ENCODE measurements around the gene DHRS3.

DHRS3 gene

DNA sequence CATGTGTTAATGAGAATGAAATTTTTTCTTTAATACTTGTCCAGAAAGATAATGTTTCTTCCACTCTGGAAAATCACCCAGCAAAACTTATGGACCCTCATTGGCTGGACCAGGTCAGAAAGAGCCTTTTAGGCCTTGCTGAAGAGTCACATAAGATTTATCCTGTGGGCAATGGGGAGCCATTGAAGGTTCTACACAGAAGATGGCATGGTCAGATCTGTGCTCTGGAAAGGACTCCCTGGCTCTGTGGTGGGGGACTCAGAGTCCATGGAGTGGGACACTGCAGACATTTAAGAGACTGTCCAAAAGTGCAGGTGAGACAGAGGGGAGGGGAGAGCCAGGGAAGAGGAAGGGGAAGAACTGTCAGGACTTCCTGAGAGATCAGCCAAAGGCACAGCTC is 66.4 kb downstream of the DHRS3 start:
- TF ChIP-seq CTCF (conservative IDR thresholded peaks at IDR 0.05) = no peak

DNA sequence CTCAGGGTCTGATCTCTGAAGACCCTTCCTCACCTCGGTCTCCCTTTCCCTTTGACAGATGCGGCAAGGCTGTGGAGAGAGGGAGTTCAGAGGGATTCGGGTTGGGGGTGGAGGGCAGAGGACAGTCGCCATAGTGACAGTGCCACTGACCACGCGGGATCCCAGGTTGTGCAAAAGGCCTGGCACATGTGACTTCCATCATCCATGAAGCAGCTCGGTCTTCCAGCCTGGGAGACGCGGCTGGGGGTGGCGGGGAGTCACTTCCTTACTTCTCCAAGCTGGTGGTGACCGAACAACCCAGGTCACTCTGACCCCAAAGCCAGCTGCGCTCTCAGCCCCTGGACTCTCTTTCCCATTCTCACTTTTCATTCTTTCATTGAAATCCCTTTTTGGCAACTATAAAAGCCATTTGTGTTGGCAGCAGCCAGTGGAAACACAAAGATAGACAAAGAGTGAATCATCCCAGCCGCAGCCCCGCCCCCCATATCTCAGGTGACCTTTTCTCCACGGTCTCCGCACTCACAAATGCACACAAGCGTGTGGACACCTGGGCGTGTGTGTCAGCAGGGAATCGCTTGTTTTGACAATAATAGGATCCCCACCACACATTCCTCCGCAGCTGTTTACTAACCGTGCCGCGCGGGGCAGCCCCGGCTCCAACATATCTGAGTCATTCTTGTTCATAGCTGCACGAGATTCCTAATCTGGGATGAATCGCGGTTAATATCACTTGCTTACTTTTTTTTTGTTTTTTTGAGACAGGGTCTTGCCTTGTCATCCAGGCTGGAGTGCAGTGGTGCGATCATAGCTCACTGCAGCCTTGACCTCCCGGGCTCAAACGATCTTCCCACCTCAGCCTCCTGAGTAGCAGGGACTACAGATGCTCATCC is 68.3 kb downstream of the DHRS3 start:
- no peak overlapping the region for H3K27ac ChIP-seq
- TF ChIP-seq CTCF (conservative IDR thresholded peaks at IDR 0.05) = no peak

More for the DNA sequence above, 66.4 kb downstream of the DHRS3 start:
- H3K27ac ChIP-seq = no peak overlapping the region

- no peak for TF ChIP-seq CTCF (conservative IDR thresholded peaks at IDR 0.05)
- H3K27ac ChIP-seq = no peak overlapping the region
Measured at GRCh38 chr1:12548973-12549459, 69.0 kb downstream of the DHRS3 start.

DNA sequence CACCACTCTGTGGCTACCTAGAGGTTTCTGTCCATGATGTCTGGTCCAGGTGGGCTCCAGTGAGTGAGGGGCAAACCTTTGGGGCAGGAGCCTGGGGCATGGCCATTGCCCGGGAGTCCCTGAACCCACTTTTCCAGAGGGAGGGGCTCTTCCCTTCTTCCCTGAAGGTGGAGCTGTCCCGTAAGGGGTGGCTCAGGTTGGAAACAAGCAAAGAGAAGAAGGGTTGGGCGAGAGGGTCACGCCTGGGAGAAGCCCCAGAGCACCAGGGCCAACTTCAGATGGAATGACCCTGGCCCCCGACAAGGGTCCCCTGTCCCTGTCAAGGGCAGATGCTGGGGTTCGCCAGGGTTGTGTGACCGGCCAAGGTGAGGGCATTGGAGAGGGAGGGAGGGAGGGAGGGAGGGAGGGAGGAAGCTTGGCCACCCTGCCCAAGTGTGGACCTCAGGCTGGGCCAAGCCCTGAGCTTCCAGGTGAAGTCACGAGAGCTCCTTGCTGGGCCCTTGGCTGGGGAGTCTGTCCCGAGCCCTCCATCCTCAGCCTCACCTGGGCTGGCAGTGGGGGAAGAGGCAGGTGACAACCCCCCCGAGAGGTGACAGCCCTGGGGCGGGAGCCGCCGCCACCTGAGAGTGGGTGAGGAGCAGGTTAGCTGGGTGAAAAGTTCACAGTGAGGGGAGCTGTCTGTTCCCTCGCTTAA is 69.6 kb downstream of the DHRS3 start:
- H3K27ac ChIP-seq = no peak overlapping the region
- TF ChIP-seq CTCF (conservative IDR thresholded peaks at IDR 0.05) = no peak

GRCh38 chr1:12547586-12548225 is 70.3 kb downstream of the DHRS3 start:
- no peak for TF ChIP-seq CTCF (conservative IDR thresholded peaks at IDR 0.05)
- H3K27ac ChIP-seq = no peak overlapping the region

GRCh38 chr1:12546771-12547585 is 71.0 kb downstream of the DHRS3 start:
- H3K27ac ChIP-seq = no peak overlapping the region
- TF ChIP-seq CTCF (conservative IDR thresholded peaks at IDR 0.05) = no peak
